B cell (primary cell): ENCODE measurements around the gene ZNF521. TPM values are rescaled to one million over a fixed set of nuclear protein-coding genes. Genes with fewer than 3 reads are reported as not detected.

ENCODE experiments used
- ATAC-seq: fragments of 200-7000 bp; cut with Tn5 transposase; one replicate; pipeline ENCODE4 v1.10.0; 2021; ENCODE audit warnings: low read depth, mild to moderate bottlenecking, moderate number of reproducible peaks, moderate library complexity
- CTCF ChIA-PET: fragments of 350-600 bp; sonication (Branson Sonifier 250); formaldehyde crosslinking; loops from one replicate; lab custom pipeline; 2021; ENCODE audit warnings: antibody characterized with exemption, inconsistent platforms; lab: Charles Lee
- POLR2A ChIA-PET: fragments of 350-600 bp; sonication (Branson Sonifier 250); formaldehyde crosslinking; loops from one replicate; lab custom pipeline; 2021; ENCODE audit warnings: antibody characterized with exemption; lab: Charles Lee
- DNase-seq: peaks from one replicate; pipeline ENCODE4 v3.0.0; 2013
- H2AFZ ChIP-seq: 2 replicates; pipeline ENCODE4 v1.6.1; 2012; ENCODE audit warnings: mild to moderate bottlenecking, low read depth, low read length; ENCODE audit not compliant: insufficient read depth, poor library complexity, severe bottlenecking
- H3K27ac ChIP-seq, 2 donors: 1 replicate in 1 of 2; 2 replicates in 1 of 2; pipeline ENCODE4 v1.5.1; 2012 to 2013; ENCODE audit warnings: low read length in 2 of 2, mild to moderate bottlenecking in 2 of 2, moderate library complexity in 1 of 2
- H3K27me3 ChIP-seq, 4 experiments: fragments of 200-600 bp in 1 of 4; sonication (generic) in 1 of 4; replicated peaks in 1 of 4; 1 replicate in 2 of 4; 2 replicates in 2 of 4; pipeline versions ENCODE4 v1.6.1 to v1.7.0; 2013 to 2016; ENCODE audit warnings: low read length in 3 of 4, mild to moderate bottlenecking in 2 of 4, mixed read lengths in 1 of 4, moderate library complexity in 1 of 4; ENCODE audit not compliant: insufficient read depth in 4 of 4, control insufficient read depth in 3 of 4; ENCODE audit errors: control extremely low read depth in 1 of 4
- H3K36me3 ChIP-seq, 2 experiments: replicated peaks in 1 of 2; 1 replicate in 1 of 2; 2 replicates in 1 of 2; pipeline versions ENCODE4 v1.6.1 to v1.7.1; 2013; ENCODE audit warnings: low read length in 1 of 2; ENCODE audit not compliant: insufficient read depth in 2 of 2, control insufficient read depth in 1 of 2; ENCODE audit errors: control extremely low read depth in 1 of 2, extremely low read depth in 1 of 2
- H3K4me1 ChIP-seq, 2 donors: fragments of 200-600 bp in 1 of 2; sonication (generic) in 1 of 2; 1 replicate in 1 of 2; 2 replicates in 1 of 2; pipeline versions ENCODE4 v1.5.1 to v1.6.1; 2013 to 2017; ENCODE audit warnings: low read length in 2 of 2; ENCODE audit not compliant: control insufficient read depth in 2 of 2, insufficient read depth in 2 of 2
- H3K4me2 ChIP-seq: replicated peaks from 2 replicates; pipeline ENCODE3; 2012; ENCODE audit warnings: mild to moderate bottlenecking, low read depth, low read length; ENCODE audit not compliant: poor library complexity, severe bottlenecking
- H3K4me3 ChIP-seq, 5 experiments: fragments of 200-600 bp in 1 of 5; sonication (generic) in 1 of 5; 1 replicate in 3 of 5; 2 replicates in 2 of 5; pipeline versions ENCODE4 v1.5.1 to v1.7.0; 2011 to 2016; ENCODE audit warnings: low read length in 4 of 5, mild to moderate bottlenecking in 4 of 5, low read depth in 2 of 5, control low read depth in 1 of 5, moderate library complexity in 1 of 5; ENCODE audit not compliant: insufficient read depth in 1 of 5; ENCODE audit errors: control extremely low read depth in 1 of 5, extremely low read depth in 1 of 5
- H3K79me2 ChIP-seq: fragments of 200-600 bp; sonication (generic); one replicate; pipeline ENCODE4 v1.6.0; 2016; ENCODE audit warnings: low read length; ENCODE audit not compliant: control insufficient read depth, insufficient read depth
- H3K9ac ChIP-seq: fragments of 200-600 bp; sonication (generic); 2 replicates; pipeline ENCODE4 v1.6.1; 2017; ENCODE audit warnings: mild to moderate bottlenecking, low read length, moderate library complexity
- H3K9me3 ChIP-seq, 3 donors: one replicate each; pipeline versions ENCODE4 v1.6.1 to v1.7.1; 2013; ENCODE audit warnings: low read length in 2 of 3; ENCODE audit not compliant: control insufficient read depth in 2 of 3, insufficient read depth in 1 of 3; ENCODE audit errors: control extremely low read depth in 1 of 3
- H4K20me1 ChIP-seq: 2 replicates; pipeline ENCODE4 v1.6.0; 2012; ENCODE audit warnings: mild to moderate bottlenecking, low read length; ENCODE audit not compliant: insufficient read depth, control insufficient read depth, poor library complexity, severe bottlenecking
- H3K27ac Mint-ChIP-seq: one replicate; pipeline ENCODE4 v1.8.0; 2021; ENCODE audit warnings: mixed read lengths
- H3K27me3 Mint-ChIP-seq: one replicate; pipeline ENCODE4 v1.8.0; 2021; ENCODE audit warnings: mixed read lengths
- H3K4me1 Mint-ChIP-seq: one replicate; pipeline ENCODE4 v1.8.0; 2021; ENCODE audit warnings: mixed read lengths
- H3K4me3 Mint-ChIP-seq: one replicate; pipeline ENCODE4 v1.8.0; 2021; ENCODE audit warnings: mixed read lengths
- H3K9me3 Mint-ChIP-seq: one replicate; pipeline ENCODE4 v1.8.0; 2022; ENCODE audit warnings: mixed read lengths; ENCODE audit not compliant: insufficient read depth
- CTCF ChIP-seq: fragments of 200-600 bp; IDR thresholded peaks from one replicate; pipeline ENCODE4 v1.8.0; 2022; ENCODE audit warnings: antibody characterized with exemption, mild to moderate bottlenecking
- EZH2 ChIP-seq: IDR thresholded peaks from 2 replicates; pipeline ENCODE4 v1.6.1; 2012; ENCODE audit warnings: borderline replicate concordance, low read depth, mild to moderate bottlenecking, moderate library complexity, low read length; ENCODE audit not compliant: insufficient read depth, poor library complexity, severe bottlenecking
- WGBS: methylation state at CpG from one replicate; pipeline ENCODE4 v1.1.5; 2013; ENCODE audit warnings: missing lambda C conversion rate; ENCODE audit not compliant: insufficient coverage; 5-methylcytosine and 5-hydroxymethylcytosine counted together
- intact Hi-C: fragments of 100-400 bp; cut with micrococcal nuclease; formaldehyde crosslinking; loops from one replicate; pipeline ENCODE4 v1.10.0; 2022
- polyA plus RNA-seq: library from polyadenylated mRNA; depleted of rRNA; stranded (reverse); fragments of >200 nt; gene quantifications from 2 replicates; pipeline ENCODE4 v1.2.3, GENCODE V29; 2012
- total RNA-seq, 2 donors: library from RNA; stranded (reverse); fragments of 120-200 nt in 1 of 2; gene quantifications; 1 replicate in 1 of 2; 2 replicates in 1 of 2; pipeline versions ENCODE4 v1.2.3 to v1.2.4, GENCODE V29; 2013 to 2022

ZNF521 gene
- total and polyA plus RNA-seq, 2 donors (not counting 1 experiment from before 2014, with no cell fraction given) = 0.04 to 9.0 TPM

- no peak overlapping the region for H3K27ac Mint-ChIP-seq
- DNase-seq = no peak
- Histone ChIP-seq H3K4me1 (no peaks in the 10 kb centered on the region), H3K27ac (no peak overlapping the region), H3K36me3 (no peaks in the 10 kb centered on the region), H2AFZ (no peak overlapping the region), H3K4me3 (no peak overlapping the region), H3K9me3 (no peaks in the 10 kb centered on the region), H3K4me2 (no peak overlapping the region), H3K27me3 (no peaks in the 10 kb centered on the region), H3K79me2 (no peaks in the 10 kb centered on the region), H4K20me1 (no peaks in the 10 kb centered on the region), H3K9ac (no peak overlapping the region)
- intact Hi-C loops = no loop called here
- CTCF ChIA-PET = no interaction called here
- no peak for ATAC-seq
- H3K4me1 Mint-ChIP-seq = no peaks in the 10 kb centered on the region
- H3K27me3 Mint-ChIP-seq = peaks cover 3% of the 10 kb centered on the region
- POLR2A ChIA-PET = no interaction called here
- no peaks in the 10 kb centered on the region for H3K9me3 Mint-ChIP-seq
- no peak for TF ChIP-seq CTCF
- TF ChIP-seq EZH2 = no peak
- H3K4me3 Mint-ChIP-seq = no peak overlapping the region
- WGBS = no CpG with 5 or more reads among the region's 2 CpGs
Measured at GRCh38 chr18:25300492-25300891, 51.5 kb downstream of the ZNF521 start.

- no peak overlapping the region for H3K4me2 ChIP-seq
Measured at GRCh38 chr18:25299426-25300300, 52.3 kb downstream of the ZNF521 start.

More at GRCh38 chr18:25299426-25300300, 52.3 kb downstream of the ZNF521 start:
- DNase-seq (no peak), ATAC-seq (no peak)
- Mint-ChIP-seq H3K9me3 (no peaks in the 10 kb centered on the region), H3K4me1 (no peaks in the 10 kb centered on the region), H3K4me3 (no peak overlapping the region), H3K27ac (no peak overlapping the region), H3K27me3 (peaks cover 2% of the 10 kb centered on the region)
- no peak overlapping the region for H3K9ac ChIP-seq
- no peak overlapping the region for H3K27ac ChIP-seq
- WGBS = 87% methylated on average over 3 of the region's 8 CpGs
- no peaks in the 10 kb centered on the region for H3K36me3 ChIP-seq
- ChIA-PET POLR2A (no interaction called here), CTCF (no interaction called here)
- H3K79me2 ChIP-seq = no peaks in the 10 kb centered on the region
- no peaks in the 10 kb centered on the region for H3K9me3 ChIP-seq
- intact Hi-C loops = no loop called here
- TF ChIP-seq EZH2 = no peak
- TF ChIP-seq CTCF = no peak
- no peaks in the 10 kb centered on the region for H3K27me3 ChIP-seq
- no peaks in the 10 kb centered on the region for H4K20me1 ChIP-seq
- H3K4me3 ChIP-seq = no peak overlapping the region
- no peaks in the 10 kb centered on the region for H3K4me1 ChIP-seq
- no peak overlapping the region for H2AFZ ChIP-seq
